ENCODE measurements around the gene FAM163B. TPM values are rescaled to one million over a fixed set of nuclear protein-coding genes. Genes with fewer than 3 reads are reported as not detected.
"Not testable (repeated sequence)": the region's sequence is repeated elsewhere in the genome, so short reads cannot be mapped to it uniquely, and the experiment has no call there.

FAM163B gene
- total RNA-seq, 2 donors from 2014 or later: not detected

DNA sequence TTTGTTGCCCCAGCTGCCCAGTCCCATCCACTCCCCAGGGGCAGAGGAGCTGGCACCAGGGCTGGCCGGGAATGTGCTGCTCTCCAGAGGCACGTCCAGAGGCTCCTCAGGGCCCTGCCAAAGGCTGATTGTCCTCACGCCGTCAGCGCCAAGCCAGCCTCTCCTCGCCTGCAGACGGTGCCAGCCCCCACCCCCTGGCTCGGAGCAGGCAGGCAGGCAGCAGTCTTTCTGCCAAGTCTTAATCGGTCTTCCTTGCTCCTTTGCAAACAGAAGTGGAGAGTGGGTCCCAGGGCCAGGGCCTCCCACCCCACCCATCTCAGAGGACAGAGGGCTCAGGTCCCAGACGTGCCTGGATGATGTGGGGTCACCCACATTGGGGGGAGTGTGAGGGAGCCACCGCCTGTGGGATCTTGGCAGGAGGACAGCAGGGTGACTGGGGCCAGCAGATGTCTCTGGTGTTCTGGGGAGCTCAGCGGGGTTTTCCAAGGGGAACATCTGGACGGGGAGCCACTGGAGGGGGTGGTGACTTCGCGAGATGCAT lies 36.3 kb downstream of the FAM163B start:
- Mint-ChIP-seq H3K36me3 (no peaks in the 10 kb centered on the region), H3K9me3 (no peaks in the 10 kb centered on the region), H3K27ac (no peak overlapping the region)
- no peak for DNase-seq (ENCODE audit: low spot score in 2 of 2)
- ATAC-seq: no peak

DNA sequence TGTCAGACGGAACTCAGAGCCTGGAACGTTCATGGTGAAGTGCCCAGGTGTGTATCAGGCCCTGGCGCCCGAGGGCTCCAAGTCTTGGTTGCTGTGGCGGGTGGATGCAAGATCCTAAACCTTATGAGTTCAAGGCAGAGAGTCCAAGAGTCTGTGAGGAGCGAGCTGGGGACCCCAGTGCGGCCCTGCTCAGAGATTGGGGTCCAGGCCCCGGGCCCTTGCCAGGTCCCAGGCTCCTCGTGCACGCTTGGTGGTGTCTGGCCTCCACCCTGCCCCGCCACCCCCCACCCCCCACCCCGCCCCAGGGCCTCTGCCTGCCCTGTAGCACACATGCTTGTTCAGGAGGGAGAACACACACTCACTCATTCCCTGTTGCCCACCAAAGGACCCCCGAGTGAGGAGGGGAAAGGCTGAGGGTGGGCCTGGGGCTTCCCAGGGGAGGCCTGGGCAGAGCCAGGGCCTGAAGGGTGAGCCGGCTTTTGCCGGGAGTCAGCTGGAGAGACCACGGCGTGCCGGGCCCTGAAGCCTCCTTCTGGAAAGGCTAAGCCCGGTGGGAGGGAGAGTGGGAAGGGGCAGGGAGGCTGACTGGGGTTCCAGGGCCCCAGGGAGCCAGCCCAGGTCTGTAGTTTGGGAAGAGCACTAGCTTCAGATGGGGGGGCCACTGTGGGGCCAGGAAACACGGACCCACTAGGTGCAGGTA lies 37.1 kb downstream of the FAM163B start:
- H3K27ac Mint-ChIP-seq: no peak overlapping the region
- ATAC-seq (no peak), DNase-seq (ENCODE audit: low spot score in 2 of 2) (no peak)
- no peaks in the 10 kb centered on the region for H3K9me3 Mint-ChIP-seq
- no peaks in the 10 kb centered on the region for H3K36me3 Mint-ChIP-seq

- ATAC-seq (no peak), DNase-seq (ENCODE audit: low spot score in 2 of 2) (no peak)
- H3K27ac Mint-ChIP-seq: no peak overlapping the region
- H3K36me3 Mint-ChIP-seq: no peaks in the 10 kb centered on the region
- no peaks in the 10 kb centered on the region for H3K9me3 Mint-ChIP-seq
Measured at GRCh38 chr9:133571391-133571890, 37.7 kb downstream of the FAM163B start.

- DNase-seq (ENCODE audit: low spot score in 2 of 2) (no peak), ATAC-seq (no peak)
- H3K36me3 Mint-ChIP-seq: no peaks in the 10 kb centered on the region
- no peak overlapping the region for H3K27ac Mint-ChIP-seq
- no peaks in the 10 kb centered on the region for H3K9me3 Mint-ChIP-seq
Measured at GRCh38 chr9:133570691-133571080, 38.5 kb downstream of the FAM163B start.

- H3K36me3 Mint-ChIP-seq: no peaks in the 10 kb centered on the region
Measured at GRCh38 chr9:133569891-133570690, 39.1 kb downstream of the FAM163B start.

GRCh38 chr9:133569121-133569785 lies 39.9 kb downstream of the FAM163B start:
- Mint-ChIP-seq H3K27ac (no peak overlapping the region), H3K9me3 (no peaks in the 10 kb centered on the region)
- ATAC-seq: no peak

More at GRCh38 chr9:133569891-133570690, 39.1 kb downstream of the FAM163B start:
- Mint-ChIP-seq H3K9me3 (no peaks in the 10 kb centered on the region), H3K27ac (no peak overlapping the region)
- DNase-seq (ENCODE audit: low spot score in 2 of 2) (no peak), ATAC-seq (no peak)

DNA sequence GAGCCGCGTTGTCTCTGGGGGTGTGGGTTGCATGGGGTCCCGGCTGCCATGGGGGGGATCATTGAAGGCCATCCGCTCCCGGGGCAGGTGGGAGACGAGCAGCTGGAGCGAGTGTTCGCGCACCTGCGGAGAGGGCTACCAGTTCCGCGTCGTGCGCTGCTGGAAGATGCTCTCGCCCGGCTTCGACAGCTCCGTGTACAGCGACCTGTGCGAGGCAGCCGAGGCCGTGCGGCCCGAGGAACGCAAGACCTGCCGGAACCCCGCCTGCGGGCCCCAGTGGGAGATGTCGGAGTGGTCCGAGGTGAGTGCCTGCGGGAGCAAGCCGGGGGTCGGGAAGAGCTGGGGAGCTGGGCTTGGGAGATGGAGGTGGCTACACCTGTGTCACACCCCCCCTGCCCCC lies 41.0 kb downstream of the FAM163B start:
- no peak overlapping the region for H3K27ac Mint-ChIP-seq
- DNase-seq (ENCODE audit: low spot score in 2 of 2): no peak
- no peaks in the 10 kb centered on the region for H3K9me3 Mint-ChIP-seq
- no peaks in the 10 kb centered on the region for H3K36me3 Mint-ChIP-seq
- no peak for ATAC-seq

More at GRCh38 chr9:133569121-133569785, 39.9 kb downstream of the FAM163B start:
- DNase-seq (ENCODE audit: low spot score in 2 of 2): no peak
- H3K36me3 Mint-ChIP-seq: no peaks in the 10 kb centered on the region

DNA sequence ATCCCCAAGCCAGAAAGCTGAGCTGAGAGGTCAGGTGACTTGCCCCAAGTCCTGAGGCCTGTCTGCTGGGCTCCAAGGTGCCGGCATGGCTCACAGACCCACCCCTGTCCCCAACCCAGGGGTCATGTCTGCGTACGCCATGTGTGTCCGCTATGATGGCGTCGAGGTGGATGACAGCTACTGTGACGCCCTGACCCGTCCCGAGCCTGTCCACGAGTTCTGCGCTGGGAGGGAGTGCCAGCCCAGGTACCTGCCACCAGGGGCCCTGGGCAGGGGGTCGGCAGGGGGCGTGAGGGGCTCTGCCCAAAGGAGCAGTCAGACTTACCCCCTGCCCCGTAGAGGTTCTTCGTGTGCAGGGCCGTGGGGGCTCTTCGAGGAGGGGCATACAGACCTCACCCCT lies 42.4 kb downstream of the FAM163B start:
- no peak for DNase-seq (ENCODE audit: low spot score in 2 of 2)
- ATAC-seq: no peak
- no peaks in the 10 kb centered on the region for H3K9me3 Mint-ChIP-seq

GRCh38 chr9:133566382-133566781 lies 42.8 kb downstream of the FAM163B start:
- DNase-seq (ENCODE audit: low spot score in 2 of 2) (no peak), ATAC-seq (no peak)
- Mint-ChIP-seq H3K27ac (no peak overlapping the region), H3K36me3 (no peaks in the 10 kb centered on the region), H3K9me3 (no peaks in the 10 kb centered on the region)

More for the DNA sequence above, 42.4 kb downstream of the FAM163B start:
- no peak overlapping the region for H3K27ac Mint-ChIP-seq
- no peaks in the 10 kb centered on the region for H3K36me3 Mint-ChIP-seq

DNA sequence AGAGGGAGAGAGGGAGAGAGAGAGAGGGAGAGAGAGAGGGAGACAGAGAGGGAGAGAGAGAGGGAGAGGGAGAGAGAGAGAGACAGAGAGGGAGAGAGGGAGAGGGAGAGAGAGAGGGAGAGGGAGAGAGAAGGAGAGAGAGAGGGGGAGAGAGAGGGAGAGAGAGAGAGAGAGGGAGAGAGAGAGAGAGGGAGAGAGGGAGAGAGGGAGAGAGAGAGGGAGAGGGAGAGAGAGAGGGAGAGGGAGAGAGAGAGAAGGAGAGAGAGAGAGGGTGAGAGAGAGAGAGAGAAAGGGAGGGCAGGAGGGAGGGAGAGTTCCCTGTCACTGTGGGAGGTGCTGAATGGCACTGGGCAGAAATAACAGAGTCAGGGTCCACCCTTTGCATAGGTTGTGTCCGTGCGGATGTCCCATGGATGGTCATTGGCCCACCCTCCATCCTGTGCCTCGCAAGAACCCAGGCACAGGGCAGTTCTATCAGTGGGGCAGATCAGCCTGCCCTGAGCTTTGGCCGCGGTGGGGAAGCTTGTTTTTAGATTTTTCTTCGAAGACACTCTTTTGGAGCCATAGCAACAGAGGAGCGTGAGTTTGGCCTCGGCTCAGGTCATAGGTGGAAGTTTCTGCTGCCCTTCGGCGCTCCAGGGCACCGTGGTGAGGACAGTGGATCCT lies 44.6 kb downstream of the FAM163B start:
- no peaks in the 10 kb centered on the region for H3K9me3 Mint-ChIP-seq
- DNase-seq (ENCODE audit: low spot score in 2 of 2) (no peak), ATAC-seq (no peak)
- H3K27ac Mint-ChIP-seq: no peak overlapping the region
- no peaks in the 10 kb centered on the region for H3K36me3 Mint-ChIP-seq

DNA sequence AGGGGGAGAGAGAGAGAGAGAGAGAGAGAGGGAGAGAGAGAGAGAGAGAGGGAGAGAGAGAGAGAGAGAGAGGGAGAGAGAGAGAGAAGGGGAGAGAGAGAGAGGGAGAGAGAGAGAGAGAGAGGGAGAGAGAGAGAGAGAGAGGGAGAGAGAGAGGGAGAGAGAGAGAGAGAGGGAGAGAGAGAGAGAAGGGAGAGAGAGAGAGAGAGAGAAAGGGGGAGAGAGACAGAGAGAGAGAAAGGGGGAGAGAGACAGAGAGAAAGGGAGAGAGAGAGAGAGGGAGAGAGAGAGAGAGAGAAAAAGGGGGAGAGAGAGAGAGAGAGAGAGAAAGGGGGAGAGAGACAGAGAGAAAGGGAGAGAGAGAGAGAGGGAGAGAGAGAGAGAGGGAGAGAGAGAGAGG lies 45.4 kb downstream of the FAM163B start:
- not testable (repeated sequence) for H3K9me3 Mint-ChIP-seq; H3K36me3 Mint-ChIP-seq; ATAC-seq; DNase-seq (ENCODE audit: low spot score in 2 of 2)
- peak overlapping the region in 1 of 2 donors; percentile 16 for H3K27ac Mint-ChIP-seq

- Mint-ChIP-seq H3K27ac (peak overlapping the region in 1 of 2 donors; percentile 16), H3K9me3 (no peaks in the 10 kb centered on the region), H3K36me3 (no peaks in the 10 kb centered on the region)
- ATAC-seq: no peak
- no peak for DNase-seq (ENCODE audit: low spot score in 2 of 2)
Measured at GRCh38 chr9:133563291-133563796, 45.8 kb downstream of the FAM163B start.

DNA sequence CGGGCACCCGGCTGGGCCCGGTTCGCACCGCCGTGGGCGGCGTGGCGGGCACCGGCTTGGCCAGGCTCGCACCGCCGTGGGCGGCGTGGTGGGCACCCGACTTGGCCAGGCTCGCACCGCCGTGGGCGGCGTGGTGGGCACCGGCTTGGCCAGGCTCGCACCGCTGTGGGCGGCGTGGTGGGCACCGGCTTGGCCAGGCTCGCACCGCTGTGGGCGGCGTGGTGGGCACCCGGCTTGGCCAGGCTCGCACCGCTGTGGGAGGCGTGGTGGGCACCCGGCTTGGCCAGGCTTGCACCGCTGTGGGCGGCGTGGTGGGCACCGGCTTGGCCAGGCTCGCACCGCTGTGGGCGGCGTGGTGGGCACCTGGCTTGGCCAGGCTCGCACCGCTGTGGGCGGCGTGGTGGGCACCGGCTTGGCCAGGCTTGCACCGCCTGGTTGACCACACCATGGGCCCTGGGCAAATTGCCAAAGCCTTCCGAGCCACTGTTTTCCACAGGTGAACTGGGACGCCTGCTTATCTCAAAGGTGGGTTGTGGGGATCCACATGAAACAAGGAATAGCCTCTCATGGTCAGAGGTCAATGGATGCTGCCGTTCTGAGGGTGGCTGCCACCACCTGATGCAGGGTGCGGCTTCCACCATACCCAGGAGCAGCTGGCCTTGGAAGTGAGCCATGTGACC lies 46.4 kb downstream of the FAM163B start:
- DNase-seq (ENCODE audit: low spot score in 2 of 2) (no peak), ATAC-seq (no peak)
- Mint-ChIP-seq H3K36me3 (no peaks in the 10 kb centered on the region), H3K9me3 (no peaks in the 10 kb centered on the region), H3K27ac (no peak overlapping the region)

GRCh38 chr9:133561976-133562554 lies 47.1 kb downstream of the FAM163B start:
- DNase-seq (ENCODE audit: low spot score in 2 of 2): no peak
- no peak for ATAC-seq
- Mint-ChIP-seq H3K27ac (no peak overlapping the region), H3K36me3 (no peaks in the 10 kb centered on the region), H3K9me3 (no peaks in the 10 kb centered on the region)

GRCh38 chr9:133560944-133561343 lies 48.2 kb downstream of the FAM163B start:
- no peaks in the 10 kb centered on the region for H3K9me3 Mint-ChIP-seq
- H3K36me3 Mint-ChIP-seq: no peaks in the 10 kb centered on the region
- no peak for DNase-seq (ENCODE audit: low spot score in 2 of 2)
- no peak for ATAC-seq
- H3K27ac Mint-ChIP-seq: no peak overlapping the region
